ENCODE results near the gene TYW1B.
"Not testable (repeated sequence)": the region's sequence is repeated elsewhere in the genome, so short reads cannot be mapped to it uniquely, and the experiment has no call there.

TYW1B gene

DNA sequence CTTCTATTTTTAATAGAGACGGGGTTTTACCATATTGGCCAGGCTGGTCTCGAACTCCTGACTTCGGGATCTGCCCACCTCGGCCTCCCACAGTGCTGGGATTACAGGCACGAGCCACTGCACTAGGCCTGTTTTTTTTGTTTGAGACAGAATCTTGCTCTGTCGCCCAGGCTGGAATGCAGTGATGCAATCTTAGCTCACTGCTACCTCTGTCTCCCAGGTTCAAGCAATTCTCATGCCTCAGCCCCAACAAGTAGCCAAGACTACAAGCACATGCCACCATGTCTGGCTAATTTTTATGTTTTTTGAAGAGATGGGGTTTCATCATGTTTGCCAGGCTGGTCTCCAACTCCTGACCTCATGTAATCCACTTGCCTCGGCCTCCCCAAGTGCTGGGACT is 73.7 kb downstream of the TYW1B start:
- DNase-seq (ENCODE audit: low spot score), result no peak

DNA sequence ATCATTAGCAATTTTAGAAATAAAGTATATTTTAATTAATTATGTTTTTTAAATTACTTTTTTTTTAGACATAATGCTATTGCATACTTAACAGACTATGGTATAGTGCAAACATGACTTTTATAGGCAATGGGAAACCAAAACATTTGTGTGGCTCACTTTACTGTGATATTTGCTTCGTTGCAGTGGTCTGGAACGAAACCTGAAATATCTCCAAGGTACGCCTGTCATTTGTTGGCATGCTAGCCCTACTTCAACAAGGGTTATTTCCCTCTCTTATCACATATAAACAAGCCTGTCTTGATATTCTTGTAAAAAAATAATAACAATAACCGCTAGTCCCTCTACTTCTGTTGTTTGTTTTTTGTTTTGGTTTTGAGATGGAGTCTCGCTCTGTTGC is 74.2 kb downstream of the TYW1B start:
- no peak for DNase-seq (ENCODE audit: low spot score)

DNA sequence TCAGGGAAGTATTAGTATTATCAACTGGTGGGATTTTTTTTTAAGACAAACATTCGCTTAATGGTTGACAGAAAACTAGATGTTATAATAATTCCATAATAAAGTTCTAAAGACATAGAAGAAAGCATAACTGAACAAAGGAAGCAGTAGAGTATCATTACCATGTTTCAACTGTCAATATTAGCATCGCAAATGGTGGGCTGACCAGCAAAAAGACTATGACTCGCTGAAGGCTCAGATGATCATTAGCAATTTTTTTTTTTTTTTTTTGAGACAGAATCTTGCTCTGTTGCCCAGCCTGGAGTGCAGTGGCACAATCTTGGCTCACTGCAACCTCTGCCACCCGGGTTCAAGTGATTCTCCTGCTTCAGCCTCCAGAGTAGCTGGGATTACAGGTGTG is 74.8 kb downstream of the TYW1B start:
- not testable (repeated sequence) for DNase-seq (ENCODE audit: low spot score)

DNA sequence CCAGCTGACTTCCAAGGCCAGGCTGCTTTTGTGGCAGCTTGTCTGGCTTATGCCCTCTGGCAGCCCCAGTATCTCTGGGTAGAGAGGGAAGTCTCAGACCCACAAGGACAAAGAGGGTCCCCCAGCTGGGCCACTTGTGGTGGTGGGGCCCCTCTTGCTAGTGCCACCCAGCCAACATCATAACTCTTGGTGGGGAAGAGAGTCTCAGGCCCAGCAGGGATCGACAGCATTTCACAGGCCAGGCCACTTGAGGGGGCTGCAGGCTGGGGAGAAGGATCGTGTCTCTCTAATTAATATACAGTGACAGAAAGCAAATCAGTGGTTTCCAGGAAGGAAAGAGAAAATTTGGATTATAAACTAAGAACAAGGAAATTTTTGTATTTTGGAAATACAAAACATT is 76.0 kb downstream of the TYW1B start:
- no peak for DNase-seq (ENCODE audit: low spot score)

DNA sequence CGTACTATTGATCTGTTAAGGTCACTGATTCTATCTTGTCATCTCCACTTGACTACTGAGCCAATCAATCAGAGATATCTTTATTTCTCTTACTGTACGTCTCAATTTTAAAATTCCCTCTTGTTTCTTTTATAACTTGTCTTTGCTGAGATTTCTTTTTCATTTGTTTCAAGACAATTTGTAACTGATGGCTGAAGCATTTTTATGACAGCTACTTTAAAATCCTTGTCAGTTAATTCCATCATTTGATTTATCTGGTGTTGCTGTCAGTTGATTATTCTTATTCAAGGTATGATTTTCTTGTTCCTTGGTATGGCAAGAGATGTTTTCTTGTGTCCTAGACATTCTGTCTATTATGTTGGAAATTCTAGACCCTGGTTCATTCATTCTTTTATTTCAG is 76.6 kb downstream of the TYW1B start:
- no peak for DNase-seq (ENCODE audit: low spot score)

DNA sequence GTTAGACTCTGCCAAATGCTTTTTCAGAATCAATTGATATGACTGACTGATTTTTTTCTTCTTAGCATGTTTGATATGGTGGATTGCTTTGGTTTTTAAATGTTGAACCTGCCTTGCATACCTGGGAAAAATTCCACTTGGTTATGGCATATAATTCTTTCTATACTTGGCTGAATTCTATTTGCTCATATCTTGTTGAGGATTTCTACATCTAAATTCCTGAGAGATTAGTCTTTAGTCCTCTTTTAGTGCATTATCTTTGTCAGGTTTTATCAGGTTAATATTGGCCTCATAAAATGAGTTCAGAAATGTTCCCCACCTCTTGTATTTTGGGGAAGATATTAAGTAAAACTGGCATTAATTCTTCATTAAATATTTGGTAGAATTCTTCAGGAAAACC is 79.4 kb downstream of the TYW1B start:
- not testable (repeated sequence) for DNase-seq (ENCODE audit: low spot score)

DNA sequence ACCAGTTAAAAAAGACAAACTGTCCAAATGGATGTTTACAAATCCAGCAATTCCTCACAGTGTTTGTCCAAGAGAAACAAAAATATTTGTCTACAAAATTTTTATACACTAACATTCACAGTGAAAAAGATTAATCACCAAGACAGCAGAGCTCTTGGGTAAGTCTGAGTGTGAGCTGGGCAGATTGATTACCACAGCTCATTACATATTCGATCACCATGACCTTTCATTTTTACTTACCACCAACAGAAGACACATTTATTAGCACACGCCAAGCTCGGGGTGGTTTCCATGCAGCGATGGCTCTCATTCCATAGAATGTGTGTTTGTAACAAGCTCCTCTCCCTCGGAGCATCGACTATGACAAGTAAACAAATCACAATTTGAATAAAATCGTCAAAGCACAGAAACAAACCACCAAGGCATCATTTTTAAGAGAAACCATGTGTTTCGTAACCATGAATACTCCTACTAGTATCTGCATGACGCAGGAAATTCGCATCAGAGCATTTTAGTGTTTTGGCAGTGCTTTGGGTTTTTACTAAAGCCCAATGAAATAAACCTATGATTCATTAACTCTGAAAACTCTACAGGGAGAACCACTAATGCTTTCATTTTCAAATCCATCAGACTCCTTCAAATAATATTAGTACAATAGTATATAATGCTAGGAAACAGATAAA is 83.6 kb downstream of the TYW1B start:
- DNase-seq (ENCODE audit: low spot score), result not testable (repeated sequence)

DNA sequence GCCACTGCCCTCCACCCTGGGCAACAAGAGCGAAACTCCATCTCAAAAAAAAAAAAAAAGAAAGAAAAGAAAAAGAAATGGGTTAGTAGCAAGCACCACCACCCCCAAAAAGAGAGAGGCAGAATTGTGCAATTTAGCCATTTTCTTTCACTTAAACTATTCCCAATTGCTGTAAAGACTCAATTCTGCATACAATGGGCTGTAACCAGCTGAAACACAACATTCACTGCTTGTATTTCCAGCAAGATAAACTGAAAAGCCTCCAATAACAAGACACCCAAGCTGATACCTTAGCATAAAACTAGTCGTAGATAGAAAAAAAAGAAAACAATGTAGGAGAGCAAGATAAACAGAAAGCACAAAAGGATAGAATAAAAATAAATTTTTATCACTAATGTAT is 84.2 kb downstream of the TYW1B start:
- not testable (repeated sequence) for DNase-seq (ENCODE audit: low spot score)

DNA sequence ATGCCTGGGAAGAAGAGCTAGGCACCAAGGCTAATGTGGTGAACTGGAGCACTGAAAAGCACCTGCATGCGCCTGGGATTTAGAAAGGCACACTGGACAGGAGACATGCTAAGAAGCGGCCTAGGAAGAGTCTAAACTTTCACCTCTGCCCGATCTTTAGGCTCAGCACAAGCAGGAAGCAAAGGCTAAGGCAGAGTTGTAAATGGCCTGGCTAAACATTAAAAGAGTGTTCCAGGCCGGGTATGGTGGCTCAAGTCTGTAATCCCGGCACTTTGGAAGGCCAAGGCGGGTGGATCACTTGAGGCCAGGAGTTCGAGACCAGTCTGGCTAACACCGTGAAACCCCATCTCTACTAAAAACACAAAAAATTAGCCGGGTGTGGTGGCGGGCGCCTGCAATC is 88.3 kb downstream of the TYW1B start:
- not testable (repeated sequence) for DNase-seq (ENCODE audit: low spot score)

DNA sequence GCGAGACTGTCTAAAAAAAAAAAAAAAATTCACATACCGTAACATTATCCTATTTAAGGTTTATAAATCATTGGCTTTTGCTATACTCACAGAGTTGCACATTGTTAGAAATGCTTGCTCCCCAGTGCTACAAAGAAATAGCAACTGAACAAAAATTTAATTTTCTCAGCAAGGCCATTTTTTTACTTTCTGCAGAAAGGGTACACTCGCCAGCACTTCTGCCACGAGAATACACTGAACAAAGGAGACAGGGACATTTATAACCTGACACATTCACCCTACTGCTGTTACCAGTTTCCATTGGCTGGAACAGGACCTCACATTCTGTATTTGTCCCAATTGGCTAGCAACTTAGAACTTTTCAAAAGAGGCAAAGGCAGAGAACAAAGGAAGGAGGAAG is 92.1 kb downstream of the TYW1B start:
- not testable (repeated sequence) for DNase-seq (ENCODE audit: low spot score)

DNA sequence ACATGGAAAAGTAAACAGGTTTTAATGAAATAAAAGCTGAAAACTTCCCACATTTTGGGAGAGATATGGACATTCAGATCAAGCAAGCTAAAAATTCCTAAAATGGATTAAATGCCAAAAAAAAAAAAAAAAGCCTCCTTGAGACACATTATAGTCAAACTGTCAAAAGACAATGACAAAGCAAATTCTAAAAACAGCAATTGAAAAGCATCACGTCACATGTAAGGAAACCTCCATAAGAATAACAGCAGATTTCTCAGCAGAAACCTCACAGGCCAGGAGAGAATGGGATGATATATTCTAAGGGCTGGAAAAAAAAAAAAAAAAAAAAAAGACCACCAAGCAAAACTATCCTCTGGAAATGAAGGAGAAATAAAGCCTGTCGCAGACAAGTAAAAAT is 97.2 kb downstream of the TYW1B start:
- DNase-seq (ENCODE audit: low spot score), result not testable (repeated sequence)

DNA sequence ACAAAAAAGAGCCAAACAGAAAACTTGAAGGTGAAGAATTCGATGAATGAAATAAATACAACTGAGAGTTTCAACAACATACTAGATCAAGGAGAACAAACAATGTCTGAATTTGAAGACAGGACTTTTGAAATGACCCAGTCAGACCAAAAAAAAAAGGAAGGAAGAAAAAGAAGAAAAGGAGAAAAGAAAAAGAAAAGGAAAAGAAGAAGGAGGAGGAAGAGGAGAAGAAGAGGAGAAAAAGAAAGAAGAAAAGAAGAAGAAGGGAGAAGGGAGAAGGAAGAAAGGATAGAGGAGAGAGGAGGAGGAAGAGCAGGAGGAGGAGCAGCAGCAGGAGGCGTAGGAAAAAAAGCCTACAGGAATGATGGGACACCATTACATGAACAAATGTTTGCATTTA is 97.6 kb downstream of the TYW1B start:
- DNase-seq (ENCODE audit: low spot score), result not testable (repeated sequence)

DNA sequence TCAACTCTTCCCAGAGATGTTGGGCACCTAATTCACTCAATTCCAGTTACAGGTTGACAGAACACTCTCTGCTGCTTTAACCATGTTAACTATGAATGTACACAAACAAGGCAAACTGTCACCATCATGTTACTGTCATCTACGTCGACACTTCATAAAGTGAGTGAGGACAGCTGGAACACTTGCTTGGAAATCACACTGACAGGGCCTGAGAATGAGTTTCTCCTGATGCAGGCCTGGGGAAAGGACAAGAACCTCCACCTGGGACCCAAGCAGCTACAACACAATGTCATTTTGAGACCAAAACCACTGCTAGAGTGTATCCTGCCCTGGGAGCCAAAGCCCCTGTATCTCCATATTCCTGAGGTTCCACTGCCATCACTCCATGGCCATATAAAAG is 98.9 kb downstream of the TYW1B start:
- not testable (repeated sequence) for DNase-seq (ENCODE audit: low spot score)

DNA sequence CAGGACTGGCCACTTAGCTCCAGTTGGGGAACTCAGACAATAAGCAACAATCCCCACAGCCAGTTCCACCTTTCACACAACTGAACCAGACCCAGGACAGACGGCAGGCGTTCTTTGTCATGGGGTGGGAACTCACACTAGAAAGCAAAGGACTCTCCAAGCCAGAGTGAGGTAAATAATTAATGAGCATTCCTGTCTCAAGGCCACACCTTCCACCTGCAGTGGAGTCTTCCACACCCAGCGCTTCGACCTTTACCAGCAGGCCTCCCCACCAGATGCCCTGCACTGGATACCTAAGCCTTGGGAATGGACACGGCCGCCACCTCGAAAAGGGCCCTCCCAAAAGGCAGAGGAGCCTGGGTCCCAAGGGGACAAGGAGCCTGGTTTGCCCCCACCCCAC is 105.3 kb downstream of the TYW1B start:
- DNase-seq (ENCODE audit: low spot score), result not testable (repeated sequence)

DNA sequence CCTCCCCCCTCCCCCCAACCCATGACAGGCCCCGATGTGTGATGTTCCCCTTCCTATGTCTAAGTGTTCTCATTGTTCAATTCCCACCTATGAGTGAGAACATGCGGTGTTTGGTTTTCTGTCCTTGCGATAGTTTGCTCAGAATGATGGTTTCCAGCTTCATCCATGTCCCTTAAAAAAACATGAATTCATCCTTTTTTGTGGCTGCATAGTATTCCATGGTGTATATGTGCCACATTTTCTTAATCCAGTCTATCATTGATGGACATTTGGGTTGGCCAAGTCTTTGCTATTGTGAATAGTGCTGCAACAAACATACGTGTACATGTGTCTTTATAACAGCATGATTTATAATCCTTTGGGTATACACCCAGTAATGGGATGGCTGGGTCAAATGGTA is 107.1 kb downstream of the TYW1B start:
- DNase-seq (ENCODE audit: low spot score), result not testable (repeated sequence)

DNA sequence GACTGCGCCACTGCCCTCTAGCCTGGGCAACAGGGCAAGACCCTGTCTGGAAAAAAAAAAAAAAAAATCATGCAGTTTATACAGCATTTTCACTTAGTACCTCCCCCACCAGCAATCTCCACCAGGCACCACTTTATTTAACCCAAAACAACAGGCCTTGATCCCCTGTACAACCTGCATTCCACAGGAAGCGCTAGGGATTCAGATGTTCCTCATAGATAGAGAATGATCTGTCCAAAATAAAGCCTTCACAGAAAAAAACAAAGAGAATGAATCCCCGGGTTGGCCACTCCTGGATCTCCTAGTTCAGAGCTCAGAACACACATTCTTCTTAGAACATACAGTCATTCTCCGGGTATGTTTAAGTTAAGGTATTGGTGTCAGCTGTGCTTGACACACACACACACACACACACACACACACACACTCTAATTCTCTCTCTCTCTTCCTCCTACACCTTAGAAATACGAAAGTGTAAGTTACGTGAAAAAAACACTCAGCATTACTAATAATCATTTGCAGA is 110.7 kb downstream of the TYW1B start:
- not testable (repeated sequence) for DNase-seq (ENCODE audit: low spot score)

DNA sequence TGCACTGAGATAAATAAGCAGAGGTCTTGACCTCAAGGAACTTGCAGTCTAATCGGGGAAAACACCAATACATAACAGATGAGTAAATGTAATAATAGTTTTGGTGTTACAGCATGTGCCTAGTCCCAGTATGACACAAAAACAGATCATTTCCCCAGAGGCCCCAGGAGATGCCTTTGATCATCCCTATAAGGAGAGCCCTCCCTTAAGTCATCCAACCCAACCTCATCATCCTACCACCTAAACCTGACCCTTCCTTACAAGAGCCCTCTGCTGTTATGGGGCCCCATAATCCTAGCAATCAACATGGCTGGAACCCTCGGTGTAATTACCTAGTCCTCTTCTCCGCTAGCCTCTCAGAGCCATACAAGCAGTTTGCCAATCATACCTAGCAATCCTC is 116.1 kb downstream of the TYW1B start:
- DNase-seq (ENCODE audit: low spot score), result not testable (repeated sequence)

DNA sequence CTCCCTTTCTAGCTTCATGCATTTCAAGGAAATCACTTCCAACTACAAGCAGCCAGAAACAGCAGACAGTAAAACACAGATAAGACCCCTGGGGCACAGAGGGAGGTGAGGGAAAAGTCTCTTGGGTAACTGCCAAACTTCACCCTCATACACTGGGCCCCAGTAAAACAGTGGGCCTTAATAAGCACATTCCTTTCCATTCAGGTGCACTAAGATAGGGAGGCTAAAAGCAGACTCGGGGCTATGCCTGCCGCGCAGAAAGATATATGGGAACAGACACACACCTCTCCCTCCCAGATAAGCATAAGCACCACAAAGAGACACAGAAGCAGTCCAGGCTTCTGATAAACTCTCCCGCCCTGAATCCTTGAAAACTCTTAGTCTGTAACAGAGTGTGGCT is 117.0 kb downstream of the TYW1B start:
- no peak for DNase-seq (ENCODE audit: low spot score)

DNA sequence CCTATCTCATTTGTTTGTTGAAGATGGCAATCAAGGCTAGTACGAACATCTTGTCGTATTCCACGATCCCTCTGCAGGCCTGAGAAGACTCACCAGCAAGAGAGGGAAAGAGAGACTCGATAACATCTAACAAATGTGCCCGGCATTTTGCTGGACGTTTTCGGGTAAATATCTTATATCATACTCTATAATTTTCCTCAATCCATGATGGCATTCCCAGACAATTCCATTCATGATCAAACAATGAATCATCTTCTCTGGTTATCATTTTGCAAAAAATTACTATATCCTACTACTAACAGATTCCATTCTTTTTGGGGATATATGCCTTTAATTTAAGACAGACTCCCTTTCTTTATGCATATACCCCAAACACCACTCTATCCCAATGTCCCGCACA is 118.1 kb downstream of the TYW1B start:
- no peak for DNase-seq (ENCODE audit: low spot score)

DNA sequence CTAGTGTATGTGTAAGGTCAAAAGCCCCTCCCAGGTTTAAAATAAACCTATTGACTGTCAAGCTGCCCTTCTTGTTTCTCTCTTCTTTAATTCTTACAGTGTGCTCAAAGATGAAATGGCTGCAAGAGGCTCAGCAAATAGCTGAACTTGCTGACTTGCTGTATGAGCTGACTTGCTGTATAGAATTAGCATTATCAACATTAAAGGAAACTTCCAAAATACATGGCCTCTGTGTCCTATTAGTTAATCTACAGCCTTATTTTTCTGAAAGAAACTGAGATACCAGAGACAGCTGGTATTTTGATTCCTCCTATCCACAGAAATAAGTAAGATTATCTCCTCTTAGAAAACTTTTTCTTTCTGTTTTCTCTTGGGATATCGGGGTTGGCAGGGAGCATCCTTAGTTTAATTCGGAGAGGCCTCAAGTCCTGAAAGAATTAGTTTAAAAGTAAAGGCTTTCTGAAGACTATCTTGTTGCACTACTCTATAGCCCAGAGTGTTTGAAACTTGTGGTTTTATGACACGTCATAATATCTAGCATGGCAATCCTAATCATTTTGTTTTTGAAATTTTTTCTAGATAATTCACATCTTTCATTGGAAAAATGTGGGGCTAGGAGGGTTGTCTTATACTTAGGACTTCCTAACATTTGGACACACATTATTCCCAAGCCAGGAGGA is 119.5 kb downstream of the TYW1B start:
- DNase-seq (ENCODE audit: low spot score), result not testable (repeated sequence)

DNA sequence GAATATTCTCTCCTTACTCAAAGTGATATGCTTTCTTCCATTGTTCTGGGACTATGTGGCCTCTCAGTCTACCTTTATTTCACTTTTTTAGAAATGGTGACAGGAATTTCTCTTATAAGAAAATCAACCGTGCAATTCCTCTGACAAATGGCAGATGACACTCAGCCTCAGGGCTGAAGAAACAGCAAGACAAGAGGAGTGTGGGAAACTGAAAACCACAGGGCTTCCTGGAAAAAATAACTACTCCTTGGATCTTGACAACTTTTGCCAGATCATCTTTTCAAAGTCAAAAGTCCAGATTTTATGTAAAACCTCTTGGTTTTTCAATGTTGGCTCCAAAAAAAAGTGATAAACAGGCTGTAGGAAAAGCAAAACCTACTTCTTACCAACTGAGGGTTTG is 121.5 kb downstream of the TYW1B start:
- no peak for DNase-seq (ENCODE audit: low spot score)

DNA sequence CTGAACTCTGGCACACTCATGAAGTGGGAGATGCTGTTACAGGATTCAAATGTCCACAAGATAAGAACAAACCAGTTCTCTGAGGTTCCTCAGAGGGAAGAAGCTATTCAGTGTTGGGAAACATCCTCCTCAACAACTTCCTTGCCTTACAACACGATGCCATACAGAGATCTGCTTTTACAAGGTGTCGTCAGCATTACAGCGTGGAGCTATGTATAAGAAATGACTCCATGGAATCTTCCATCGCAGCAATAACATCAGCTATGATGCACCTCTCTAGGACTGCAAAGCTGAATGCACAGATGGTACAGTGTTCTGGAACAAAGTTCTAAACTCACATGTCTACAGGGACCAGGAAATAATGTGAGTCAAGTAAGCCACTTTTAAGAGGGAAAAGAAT is 122.3 kb downstream of the TYW1B start:
- DNase-seq (ENCODE audit: low spot score), result not testable (repeated sequence)

DNA sequence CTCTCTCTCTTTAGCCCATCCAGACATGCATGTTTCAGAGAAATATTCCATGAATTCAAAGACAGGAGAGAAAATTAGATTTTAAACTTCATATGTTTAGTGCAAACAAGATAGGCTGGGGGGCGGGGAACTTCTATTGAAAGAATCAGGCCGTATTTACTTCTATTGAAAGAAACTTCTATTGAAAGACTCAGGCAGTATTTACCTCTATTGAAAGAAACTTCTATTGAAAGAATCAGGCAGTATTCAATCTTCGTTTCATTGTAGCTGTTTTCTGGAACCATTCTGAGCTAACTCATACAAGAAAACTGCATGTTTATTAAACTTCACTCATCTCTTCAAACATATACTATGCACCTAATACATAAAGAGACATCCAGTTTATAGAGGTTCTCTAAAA is 123.1 kb downstream of the TYW1B start:
- DNase-seq (ENCODE audit: low spot score), result no peak

DNA sequence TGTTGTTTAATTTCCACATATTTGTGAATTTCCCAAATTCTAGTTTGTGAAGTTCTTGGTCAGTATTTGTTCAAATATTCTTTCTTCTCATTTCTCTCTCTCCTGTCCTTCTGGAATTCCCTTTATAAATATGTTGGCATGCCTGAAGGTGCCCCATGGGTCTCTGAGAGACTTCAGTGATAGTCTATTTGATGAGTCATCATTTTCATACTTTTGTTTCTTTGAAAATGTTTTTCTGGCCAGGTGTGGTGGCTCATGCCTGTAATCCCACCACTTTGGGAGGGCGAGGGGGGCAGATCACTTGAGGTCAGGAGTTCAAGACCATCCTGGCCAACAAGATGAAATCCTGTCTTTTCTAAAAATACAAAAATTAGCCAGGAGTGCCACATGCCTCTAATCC is 127.5 kb downstream of the TYW1B start:
- DNase-seq (ENCODE audit: low spot score), result not testable (repeated sequence)

Measured in activated CD4-positive, alpha-beta T cell treated with anti-CD3 and anti-CD28 coated beads, Interleukin-2, Interleukin-4, amounts not matched to agents 100 ng/mL and 50 ng/mL, durations not matched to agents 16 hours and 8 hours (primary cell).